ENCODE data around the gene GCSAM. TPM values are rescaled to one million over a fixed set of nuclear protein-coding genes. Genes with fewer than 3 reads are reported as not detected.

The GCSAM gene
- total RNA-seq, 1 experiment from 2014 or later = not detected

- no peak for DNase-seq (ENCODE audit: low read depth)
These were observed 23.7 kb downstream of the GCSAM start for GRCh38 chr3:112109322-112109721.

- DNase-seq (ENCODE audit: low read depth) = no peak
These were observed 28.3 kb downstream of the GCSAM start for GRCh38 chr3:112104774-112105173.

GRCh38 chr3:112101916-112102315 is 31.1 kb downstream of the GCSAM start:
- peak; percentile 99 for DNase-seq (ENCODE audit: low read depth)

- peak; percentile 100 for DNase-seq (ENCODE audit: low read depth)
These were observed 35.7 kb downstream of the GCSAM start for GRCh38 chr3:112097378-112097777.

GRCh38 chr3:112096176-112096575 is 36.9 kb downstream of the GCSAM start:
- no peak for DNase-seq (ENCODE audit: low read depth)

GRCh38 chr3:112095731-112096130 is 37.3 kb downstream of the GCSAM start:
- DNase-seq (ENCODE audit: low read depth) = no peak

GRCh38 chr3:112093180-112093522 is 39.9 kb downstream of the GCSAM start:
- no peak for DNase-seq (ENCODE audit: low read depth)

GRCh38 chr3:112092496-112093179 is 40.4 kb downstream of the GCSAM start:
- DNase-seq (ENCODE audit: low read depth) = no peak

GRCh38 chr3:112090887-112091586 is 42.0 kb downstream of the GCSAM start:
- no peak for DNase-seq (ENCODE audit: low read depth)

GRCh38 chr3:112089956-112090886 is 42.8 kb downstream of the GCSAM start:
- DNase-seq (ENCODE audit: low read depth) = no peak

- no peak for DNase-seq (ENCODE audit: low read depth)
These were observed 44.1 kb downstream of the GCSAM start for GRCh38 chr3:112088944-112089343.

- DNase-seq (ENCODE audit: low read depth) = no peak
These were observed 45.3 kb downstream of the GCSAM start for GRCh38 chr3:112087746-112088145.

- DNase-seq (ENCODE audit: low read depth) = peak; percentile 82
These were observed 46.0 kb downstream of the GCSAM start for GRCh38 chr3:112086875-112087524.

- peak; percentile 93 for DNase-seq (ENCODE audit: low read depth)
These were observed 46.8 kb downstream of the GCSAM start, which contains the start of gene C3orf52 for GRCh38 chr3:112086076-112086854. TSS of gene C3orf52 (plus strand) at chr3:112086389. CDS start at chr3:112086408, 19 bp downstream.

- DNase-seq (ENCODE audit: low read depth) = no peak
These were observed 47.3 kb downstream of the GCSAM start for GRCh38 chr3:112085735-112086075.

GRCh38 chr3:112084980-112085705 is 47.9 kb downstream of the GCSAM start:
- no peak for DNase-seq (ENCODE audit: low read depth)

GRCh38 chr3:112083239-112083638 is 49.8 kb downstream of the GCSAM start:
- DNase-seq (ENCODE audit: low read depth) = no peak

GRCh38 chr3:112078125-112079083 is 54.6 kb downstream of the GCSAM start:
- no peak for DNase-seq (ENCODE audit: low read depth)

Measured in HT1080 (cell line).